Left lung (tissue), 10 donors: Measurements from ENCODE around the gene CDC37. TPM values are rescaled to one million over a fixed set of nuclear protein-coding genes. Genes with fewer than 3 reads are reported as not detected.
A peak's percentile ranks its signal among the peaks of the same experiment; 100 is the strongest.
"Not testable (repeated sequence)": the region's sequence is repeated elsewhere in the genome, so short reads cannot be mapped to it uniquely, and the experiment has no call there.

Experiments
- ATAC-seq: fragments of 200-7000 bp; cut with Tn5 transposase; one replicate; pipeline ENCODE4 v1.9.1; 2020; ENCODE audit warnings: moderate library complexity
- DNase-seq, 4 donors: peaks; one replicate each; pipeline ENCODE4 v3.0.0-alpha.2; 2013 to 2020
- H3K27ac ChIP-seq, 2 donors: fragments of 200-600 bp; sonication (generic) in 1 of 2; one replicate each; pipeline versions ENCODE4 v1.5.0 to v1.8.0; 2020 to 2021
- H3K27me3 ChIP-seq, 2 donors: fragments of 200-600 bp; sonication (generic) in 1 of 2; one replicate each; pipeline versions ENCODE4 v1.5.0 to v1.8.0; 2020 to 2021
- H3K36me3 ChIP-seq, 2 donors: fragments of 200-600 bp; sonication (generic) in 1 of 2; one replicate each; pipeline versions ENCODE4 v1.5.0 to v1.8.0; 2020 to 2021
- H3K4me1 ChIP-seq, 2 donors: fragments of 200-600 bp; one replicate each; pipeline ENCODE4 v1.8.0; 2021
- H3K4me3 ChIP-seq, 2 donors: fragments of 200-600 bp; sonication (generic) in 1 of 2; one replicate each; pipeline versions ENCODE4 v1.5.0 to v1.8.0; 2020 to 2021; ENCODE audit warnings: mild to moderate bottlenecking in 1 of 2
- H3K9me3 ChIP-seq, 2 donors: fragments of 200-600 bp; sonication (generic) in 1 of 2; one replicate each; pipeline versions ENCODE4 v1.5.0 to v1.8.0; 2020 to 2021
- CTCF ChIP-seq, 2 donors: fragments of 200-600 bp; sonication (generic) in 1 of 2; IDR thresholded peaks; one replicate each; pipeline versions ENCODE4 v1.5.0 to v1.8.0; 2021; ENCODE audit warnings: antibody characterized with exemption in 2 of 2
- intact Hi-C, 2 donors: fragments of 100-400 bp; cut with DNase I; formaldehyde crosslinking; loops; one replicate each; pipeline versions ENCODE4 v1.11.2 to v1.14.2; 2022
- polyA plus RNA-seq, 6 donors: library from polyadenylated mRNA; unstranded; fragments of 120-200 nt; gene quantifications; one replicate each; pipeline ENCODE4 v1.2.1, GENCODE V29; 2013; ENCODE audit not compliant: insufficient read length in 6 of 6
- total RNA-seq, 2 donors: library from RNA; stranded (reverse); fragmentation: NEBNext Ultra II Directional; extraction: Animal tissue kit (Norgen Biotek cat#: 25700); gene quantifications; one replicate each; pipeline ENCODE4 v1.2.1, GENCODE V29; 2021
- donor health status: DM: no; HTN: yes; CAD: no.
- donor health status: DM: no; HTN: no; CAD: no.

Gene CDC37
- total and polyA plus RNA-seq, 8 donors = 120 to 198 (median 169) TPM

DNA sequence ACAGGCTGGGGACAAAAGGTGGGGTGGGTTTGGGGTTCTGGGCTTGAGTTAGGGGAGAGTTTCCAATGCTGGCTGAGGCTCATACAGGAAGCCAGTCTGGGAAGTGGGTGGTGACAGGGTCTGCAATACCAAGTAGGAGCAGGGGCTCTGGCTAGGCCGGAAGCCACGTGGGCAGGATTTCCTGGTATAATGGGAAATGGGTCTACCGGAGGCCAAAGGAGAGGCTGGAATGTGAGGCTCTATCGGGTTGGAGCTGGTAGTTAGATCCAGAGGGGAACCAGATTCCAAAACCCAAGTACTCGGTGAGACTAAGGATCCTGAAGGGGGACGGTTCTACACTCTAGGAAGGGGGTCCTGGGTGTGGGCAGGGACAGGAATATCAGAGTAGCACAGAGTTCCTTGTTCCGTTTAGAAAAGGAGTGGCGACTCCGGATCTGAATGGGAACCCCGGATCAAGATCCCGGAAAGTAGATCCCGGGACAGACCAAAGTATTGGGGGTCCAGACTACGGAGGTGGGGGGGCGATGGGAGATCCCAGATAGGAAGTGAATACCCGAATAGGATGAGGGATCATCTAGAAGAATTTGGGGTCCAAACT is 802 bp downstream of the CDC37 start:
- peak in 1 of 4 donors; percentile 61 for DNase-seq
- no peak for ATAC-seq
- H3K9me3 ChIP-seq = no peaks in the 10 kb centered on the region
- intact Hi-C loops = no loop called here
- no peak for TF ChIP-seq CTCF (IDR thresholded peaks at IDR 0.05)
- peaks cover 5 to 31% of the 10 kb centered on the region in 2 donors for H3K27me3 ChIP-seq
- H3K27ac ChIP-seq = peak overlapping the region; percentile 56 to 80
- peak overlapping the region; percentile 91 to 96 for H3K4me3 ChIP-seq
- peaks cover 0 to 23% of the 10 kb centered on the region in 2 donors for H3K36me3 ChIP-seq
- H3K4me1 ChIP-seq = peaks cover 24 to 91% of the 10 kb centered on the region in 2 donors

- H3K4me1 ChIP-seq = peaks cover 22 to 66% of the 10 kb centered on the region in 2 donors
- H3K4me3 ChIP-seq = no peak overlapping the region
- H3K9me3 ChIP-seq = no peaks in the 10 kb centered on the region
- intact Hi-C loops = no loop called here
- DNase-seq (no peak), ATAC-seq (no peak)
- H3K36me3 ChIP-seq = peaks cover 0 to 44% of the 10 kb centered on the region in 2 donors
- H3K27ac ChIP-seq = peak overlapping the region in 1 of 2 donors; percentile 55
- no peak for TF ChIP-seq CTCF (IDR thresholded peaks at IDR 0.05)
- H3K27me3 ChIP-seq = peaks cover 0 to 8% of the 10 kb centered on the region in 2 donors
These were observed 3.5 kb downstream of the CDC37 start for GRCh38 chr19:10399878-10400277.

DNA sequence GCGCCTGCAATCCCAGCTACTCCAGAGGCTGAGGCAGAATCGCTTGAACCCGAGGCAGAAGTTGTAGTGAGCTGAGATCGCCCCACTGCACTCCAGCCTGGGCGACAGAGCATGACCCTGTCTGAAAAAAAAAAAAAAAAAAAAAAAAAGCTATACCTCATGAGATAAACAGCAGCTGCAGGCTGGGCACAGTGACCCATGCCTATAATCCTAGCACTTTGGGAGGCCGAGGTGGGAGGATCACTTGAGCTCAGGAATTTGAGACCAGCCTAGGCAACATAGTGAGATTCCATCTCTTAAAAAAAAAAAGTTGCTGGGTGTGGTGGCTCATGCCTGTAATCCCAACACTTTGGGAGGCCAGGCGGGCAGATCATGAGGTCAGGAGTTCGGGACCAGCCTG is 4.0 kb downstream of the CDC37 start:
- intact Hi-C loops, H3K4me3 ChIP-seq, H3K27me3 ChIP-seq, H3K9me3 ChIP-seq, H3K27ac ChIP-seq, ATAC-seq, DNase-seq: not testable (repeated sequence)
- Histone ChIP-seq H3K4me1 (peaks cover 17 to 60% of the 10 kb centered on the region in 2 donors), H3K36me3 (peaks cover 0 to 49% of the 10 kb centered on the region in 2 donors)

GRCh38 chr19:10398819-10399218 is 4.5 kb downstream of the CDC37 start:
- H3K4me1 ChIP-seq = peaks cover 15 to 55% of the 10 kb centered on the region in 2 donors
- no peak for ATAC-seq
- no peaks in the 10 kb centered on the region for H3K9me3 ChIP-seq
- no peaks in the 10 kb centered on the region for H3K27me3 ChIP-seq
- peaks cover 0 to 54% of the 10 kb centered on the region in 2 donors for H3K36me3 ChIP-seq
- no peak overlapping the region for H3K4me3 ChIP-seq
- intact Hi-C loops = no loop called here
- DNase-seq = no peak
- no peak for TF ChIP-seq CTCF (IDR thresholded peaks at IDR 0.05)
- no peak overlapping the region for H3K27ac ChIP-seq

GRCh38 chr19:10395917-10396316 is 7.4 kb downstream of the CDC37 start:
- no peak overlapping the region for H3K4me3 ChIP-seq
- TF ChIP-seq CTCF (IDR thresholded peaks at IDR 0.05) = no peak
- H3K9me3 ChIP-seq = no peaks in the 10 kb centered on the region
- H3K4me1 ChIP-seq = peaks cover 0 to 30% of the 10 kb centered on the region in 2 donors
- no peak overlapping the region for H3K27ac ChIP-seq
- H3K27me3 ChIP-seq = no peaks in the 10 kb centered on the region
- ATAC-seq = no peak
- intact Hi-C loops = no loop called here
- H3K36me3 ChIP-seq = peaks cover 0 to 83% of the 10 kb centered on the region in 2 donors
- no peak for DNase-seq

GRCh38 chr19:10395436-10395835 is 7.9 kb downstream of the CDC37 start:
- H3K36me3 ChIP-seq = peaks cover 0 to 88% of the 10 kb centered on the region in 2 donors
- peaks cover 0 to 28% of the 10 kb centered on the region in 2 donors for H3K4me1 ChIP-seq
- intact Hi-C loops = no loop called here
- no peaks in the 10 kb centered on the region for H3K9me3 ChIP-seq
- ATAC-seq (no peak), DNase-seq (no peak)
- TF ChIP-seq CTCF (IDR thresholded peaks at IDR 0.05) = no peak
- H3K4me3 ChIP-seq = no peak overlapping the region
- H3K27me3 ChIP-seq = no peaks in the 10 kb centered on the region
- H3K27ac ChIP-seq = no peak overlapping the region
